GM21825 (cell line): ENCODE measurements around the gene RAB8B.

Experiments
- ATAC-seq: cut with Tn5 transposase; IDR thresholded peaks from one replicate; pipeline ENCODE4 v1.9.1; 2021; ENCODE audit warnings: mild to moderate bottlenecking, moderate library complexity; ENCODE audit not compliant: unreplicated experiment

Gene RAB8B

DNA sequence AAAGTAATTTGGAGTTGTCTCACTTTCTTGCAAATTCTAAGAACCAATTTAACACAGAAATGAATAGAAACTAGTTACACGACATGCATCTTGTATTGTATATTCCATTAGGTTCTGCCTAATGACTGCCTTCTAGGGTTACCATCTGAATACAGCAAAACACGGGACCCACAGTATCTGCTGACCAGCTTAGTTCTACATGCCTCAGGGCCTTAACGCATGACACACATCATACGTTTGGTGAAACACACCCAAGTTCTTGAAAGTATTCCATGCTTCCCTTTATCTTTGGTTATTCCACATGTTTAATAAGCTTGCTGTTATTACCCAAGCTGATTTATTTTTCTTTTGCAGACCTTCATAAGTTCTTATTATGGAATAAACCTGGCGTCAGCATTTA lies 115.9 kb downstream of the RAB8B start:
- ATAC-seq: no peak

DNA sequence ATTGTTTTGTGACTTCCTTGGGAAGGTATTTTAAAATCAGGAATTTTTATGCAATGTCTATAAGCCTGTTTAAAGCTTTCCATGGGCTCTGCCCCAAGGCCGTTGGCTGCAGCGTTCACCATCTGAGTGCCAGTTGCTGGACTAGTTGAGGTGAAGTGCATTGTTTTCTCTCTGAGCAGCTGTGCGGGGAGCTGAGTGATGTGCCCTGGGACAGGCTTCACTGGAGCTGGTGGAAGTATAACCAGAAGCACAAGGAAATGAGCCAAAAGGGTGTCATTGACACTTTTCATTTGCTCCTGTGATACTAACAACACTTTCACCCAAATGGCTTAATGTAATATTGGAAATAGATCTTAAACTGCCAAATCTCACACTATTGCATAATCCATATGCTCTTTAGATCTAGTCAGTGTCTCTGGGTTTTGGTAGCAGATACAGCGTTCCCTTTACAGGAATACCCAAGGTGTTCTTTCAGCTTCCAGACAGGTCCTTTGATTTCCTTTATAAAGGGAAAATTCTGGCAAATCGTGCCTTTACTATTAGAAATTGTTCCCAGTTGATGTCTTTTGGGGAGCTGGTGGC lies 117.2 kb downstream of the RAB8B start:
- ATAC-seq: no peak

DNA sequence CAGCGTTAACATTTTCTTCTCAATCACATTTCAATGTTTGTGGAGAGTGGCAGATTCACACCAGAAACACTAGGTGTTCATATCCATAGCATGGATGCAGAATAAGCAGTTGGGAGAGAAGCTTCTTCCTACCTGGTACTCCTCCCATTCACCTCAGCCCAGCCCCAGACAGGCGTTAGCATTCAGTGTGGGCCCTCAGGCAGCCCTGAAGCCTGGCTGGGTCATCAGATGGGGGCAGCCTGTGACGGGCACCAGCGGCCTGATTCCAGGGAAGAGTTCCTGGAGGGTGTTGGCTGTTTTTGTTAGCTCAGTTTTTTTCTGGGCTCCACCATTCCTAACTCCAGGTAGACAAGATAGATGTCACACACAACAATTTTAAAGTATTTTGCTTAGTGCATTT lies 119.1 kb downstream of the RAB8B start:
- no peak for ATAC-seq

DNA sequence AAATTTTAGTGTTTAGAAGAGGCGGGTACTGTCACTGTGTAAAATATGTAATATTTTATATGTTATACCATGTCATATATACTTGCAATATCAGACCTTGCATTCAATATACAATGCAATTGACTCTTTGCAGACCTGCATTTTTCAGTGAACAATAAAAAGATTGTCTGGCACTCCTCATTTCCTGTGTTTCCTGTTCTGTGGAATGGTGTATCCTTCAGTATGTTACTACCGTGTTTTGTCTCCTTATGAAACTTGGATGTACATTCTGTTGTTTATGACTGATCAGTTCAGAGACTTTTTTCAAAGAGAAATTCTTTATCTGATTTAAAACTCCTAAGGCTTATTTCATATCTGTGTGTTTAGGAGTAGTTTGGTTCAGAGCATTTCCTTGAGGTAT lies 119.5 kb downstream of the RAB8B start:
- no peak for ATAC-seq

DNA sequence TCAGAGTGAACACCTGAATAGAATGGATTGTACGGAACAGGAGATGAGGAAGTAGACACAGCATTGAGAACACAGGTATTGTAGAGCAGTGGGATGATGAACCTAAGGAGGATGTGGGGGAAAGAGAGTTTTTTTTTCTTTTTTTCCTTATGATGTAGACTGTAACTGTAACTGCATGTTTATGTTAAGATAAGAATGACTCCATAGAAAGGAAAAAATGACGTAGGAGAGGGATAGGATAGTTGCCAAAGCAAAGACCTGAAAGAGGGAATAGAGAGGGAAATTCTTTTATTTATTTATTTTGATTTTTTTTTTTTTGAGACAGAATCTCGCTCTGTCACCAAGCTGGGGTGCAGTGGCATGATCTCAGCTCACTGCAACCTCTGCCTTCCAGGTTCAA lies 121.2 kb downstream of the RAB8B start:
- ATAC-seq: no peak

DNA sequence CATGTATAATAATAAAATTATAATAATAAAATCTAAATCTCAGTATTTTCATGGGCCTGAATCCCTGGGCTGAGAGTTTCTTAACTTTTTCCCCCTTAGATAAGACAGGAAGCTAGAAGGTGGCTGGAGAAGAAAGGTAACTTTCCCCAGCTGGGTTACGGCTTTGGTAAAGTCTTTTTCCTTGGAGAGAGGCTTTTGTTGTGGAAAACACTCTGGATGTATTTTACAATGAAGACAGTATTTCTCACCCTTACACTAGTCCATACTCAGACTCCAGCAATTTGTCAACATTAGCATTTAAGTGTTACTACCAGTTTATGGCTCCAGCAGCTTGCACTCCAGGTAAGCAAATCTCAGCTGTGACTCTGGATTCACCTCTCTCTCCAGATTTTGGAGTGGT lies 122.9 kb downstream of the RAB8B start:
- no peak for ATAC-seq

DNA sequence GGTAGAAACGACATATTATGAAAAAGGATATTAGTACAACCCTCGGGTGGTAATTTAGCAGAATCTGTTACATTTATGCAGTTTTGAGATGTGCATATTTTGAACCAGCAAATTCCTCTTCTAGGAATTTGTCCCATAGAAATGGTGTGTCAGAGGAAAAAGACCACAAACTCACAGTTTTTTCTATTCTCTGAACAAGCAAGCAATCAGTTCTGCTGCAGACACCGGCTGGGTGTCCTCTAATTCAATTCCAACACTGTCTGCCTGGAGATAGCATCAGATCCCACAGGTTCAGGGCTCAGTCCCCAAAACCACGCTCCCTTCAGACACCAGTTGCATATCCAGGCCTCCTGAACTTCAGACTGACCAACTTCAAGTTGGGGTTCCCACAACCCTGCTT lies 124.4 kb downstream of the RAB8B start:
- ATAC-seq: no peak

DNA sequence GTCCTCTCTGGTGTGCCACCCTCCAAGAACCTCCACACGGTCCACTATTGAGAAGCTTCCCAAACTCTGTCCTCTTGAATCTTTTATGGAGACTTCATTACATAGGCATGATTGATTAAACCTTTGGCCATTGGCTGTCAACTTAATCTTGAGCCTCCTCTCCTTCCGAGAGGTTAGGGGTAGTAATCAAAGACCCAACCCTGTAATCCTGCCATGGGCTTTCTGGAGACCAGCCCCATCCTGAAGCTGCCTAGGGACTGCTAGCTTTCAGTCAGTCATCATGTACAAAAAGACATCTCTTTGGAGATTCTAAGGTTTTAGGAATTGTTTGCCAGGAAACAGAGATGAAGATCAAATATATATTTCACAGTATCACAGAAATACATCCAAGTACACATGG lies 125.0 kb downstream of the RAB8B start:
- no peak for ATAC-seq
